NCI-H2029 (cell line): ENCODE data around the gene ZFP42.
"Not testable (repeated sequence)": the region's sequence is repeated elsewhere in the genome, so short reads cannot be mapped to it uniquely, and the experiment has no call there.

ENCODE experiments used
- DNase-seq: peaks from one replicate; lab custom pipeline; 2025; lab: John Stamatoyannopoulos, UW

The ZFP42 gene

GRCh38 chr4:188021548-188022249 lies 26.1 kb downstream of the ZFP42 start:
- DNase-seq: no peak

GRCh38 chr4:188023682-188024081 lies 28.1 kb downstream of the ZFP42 start:
- no peak for DNase-seq

GRCh38 chr4:188025476-188025875 lies 29.9 kb downstream of the ZFP42 start:
- DNase-seq: no peak

- DNase-seq: no peak
These were observed 33.5 kb downstream of the ZFP42 start for GRCh38 chr4:188029114-188029513.

GRCh38 chr4:188030401-188030800 lies 34.8 kb downstream of the ZFP42 start:
- no peak for DNase-seq

- no peak for DNase-seq
These were observed 36.2 kb downstream of the ZFP42 start for GRCh38 chr4:188031751-188032150.

GRCh38 chr4:188032170-188032569 lies 36.6 kb downstream of the ZFP42 start:
- DNase-seq: no peak

- no peak for DNase-seq
These were observed 37.0 kb downstream of the ZFP42 start for GRCh38 chr4:188032583-188032982.

GRCh38 chr4:188037003-188037713 lies 41.6 kb downstream of the ZFP42 start:
- no peak for DNase-seq

GRCh38 chr4:188041721-188042120 lies 46.1 kb downstream of the ZFP42 start:
- no peak for DNase-seq

GRCh38 chr4:188042191-188042590 lies 46.6 kb downstream of the ZFP42 start:
- no peak for DNase-seq

GRCh38 chr4:188043154-188043553 lies 47.6 kb downstream of the ZFP42 start:
- DNase-seq: no peak

- DNase-seq: not testable (repeated sequence)
These were observed 49.9 kb downstream of the ZFP42 start for GRCh38 chr4:188045461-188045860.

GRCh38 chr4:188046657-188047056 lies 51.1 kb downstream of the ZFP42 start:
- DNase-seq: no peak

- no peak for DNase-seq
These were observed 57.7 kb downstream of the ZFP42 start for GRCh38 chr4:188053302-188053701.
